HUES48 (cell line): Measurements from ENCODE around the gene ZFY.

Experiments used
- H3K27ac ChIP-seq: one replicate; pipeline ENCODE4 v1.7.0; 2013; ENCODE audit warnings: low read depth, low read length, inconsistent platforms
- H3K27me3 ChIP-seq: 2 replicates; pipeline ENCODE4 v1.6.1; 2013; ENCODE audit warnings: mild to moderate bottlenecking, low read length; ENCODE audit not compliant: control insufficient read depth, insufficient read depth
- H3K36me3 ChIP-seq: 2 replicates; pipeline ENCODE4 v1.6.1; 2013; ENCODE audit warnings: low read length; ENCODE audit not compliant: control insufficient read depth, insufficient read depth
- H3K4me1 ChIP-seq: 2 replicates; pipeline ENCODE4 v1.6.1; 2013; ENCODE audit warnings: mild to moderate bottlenecking, low read length; ENCODE audit not compliant: control insufficient read depth, insufficient read depth
- H3K4me3 ChIP-seq: 2 replicates; pipeline ENCODE4 v1.5.1; 2013; ENCODE audit warnings: mild to moderate bottlenecking, low read depth, low read length
- H3K9ac ChIP-seq: 2 replicates; pipeline ENCODE4 v1.6.1; 2013; ENCODE audit warnings: mild to moderate bottlenecking, low read depth, low read length, moderate library complexity
- H3K9me3 ChIP-seq: 2 replicates; pipeline ENCODE4 v1.6.1; 2013; ENCODE audit warnings: low read length; ENCODE audit not compliant: control insufficient read depth, insufficient read depth

Gene ZFY

DNA sequence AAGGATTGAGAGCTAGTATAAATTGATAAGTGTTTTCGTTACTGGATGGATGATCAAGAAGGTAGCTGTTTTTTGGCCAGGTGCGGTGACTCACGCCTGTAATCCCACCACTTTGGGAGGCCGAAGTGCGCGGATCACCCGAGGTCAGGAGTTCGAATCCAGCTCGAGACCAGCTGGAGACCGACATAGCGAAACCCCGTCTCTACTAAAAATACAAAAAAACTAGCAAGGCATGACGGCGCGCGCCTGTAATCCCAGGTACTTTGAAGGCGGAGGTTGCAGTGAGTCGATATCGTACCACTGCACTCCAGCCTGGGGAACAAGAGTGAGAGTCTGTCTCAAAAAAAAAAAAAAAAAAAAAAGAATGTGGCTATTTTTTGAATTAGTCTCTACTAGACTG lies 2.0 kb downstream of the ZFY start:
- no peaks in the 10 kb centered on the region for H3K9me3 ChIP-seq
- H3K36me3 ChIP-seq, result no peaks in the 10 kb centered on the region
- H3K4me1 ChIP-seq, result no peaks in the 10 kb centered on the region
- H3K4me3 ChIP-seq, result no peak overlapping the region
- no peak overlapping the region for H3K9ac ChIP-seq
- no peak overlapping the region for H3K27ac ChIP-seq
- H3K27me3 ChIP-seq, result no peaks in the 10 kb centered on the region

DNA sequence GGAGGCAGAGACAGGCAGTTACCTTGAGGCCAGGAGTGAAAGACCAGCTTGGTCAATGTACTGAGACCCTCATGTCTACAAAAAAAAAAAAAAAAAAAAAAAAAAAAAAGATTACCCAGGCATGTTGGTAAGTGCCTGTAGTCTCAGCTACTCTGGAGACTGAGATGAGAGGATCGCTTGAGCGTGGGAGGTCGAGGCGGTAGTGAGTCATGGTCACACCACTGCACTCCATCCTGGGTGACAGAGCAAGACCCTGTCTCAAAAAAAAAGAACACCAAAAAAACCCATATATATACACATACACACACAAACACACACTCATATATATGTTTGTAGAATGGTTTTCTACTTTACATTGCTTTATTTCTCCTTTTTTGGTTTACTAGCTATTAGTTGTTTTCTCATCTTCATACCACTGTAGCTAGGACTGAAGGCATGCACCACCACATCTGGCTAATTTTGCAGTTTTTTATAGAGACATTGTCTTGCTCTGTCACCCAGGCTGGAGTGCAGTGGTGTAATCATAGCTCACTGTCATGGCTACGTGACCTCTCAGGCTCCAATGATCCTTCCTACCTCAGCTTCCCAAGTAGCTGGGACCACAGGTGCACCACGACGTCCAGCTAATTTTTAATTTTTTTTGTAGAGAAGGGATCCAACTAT lies 14.5 kb downstream of the ZFY start:
- Histone ChIP-seq H3K27ac (no peak overlapping the region), H3K9ac (no peak overlapping the region), H3K4me3 (no peak overlapping the region), H3K36me3 (no peaks in the 10 kb centered on the region), H3K4me1 (no peaks in the 10 kb centered on the region), H3K9me3 (no peaks in the 10 kb centered on the region), H3K27me3 (no peaks in the 10 kb centered on the region)

DNA sequence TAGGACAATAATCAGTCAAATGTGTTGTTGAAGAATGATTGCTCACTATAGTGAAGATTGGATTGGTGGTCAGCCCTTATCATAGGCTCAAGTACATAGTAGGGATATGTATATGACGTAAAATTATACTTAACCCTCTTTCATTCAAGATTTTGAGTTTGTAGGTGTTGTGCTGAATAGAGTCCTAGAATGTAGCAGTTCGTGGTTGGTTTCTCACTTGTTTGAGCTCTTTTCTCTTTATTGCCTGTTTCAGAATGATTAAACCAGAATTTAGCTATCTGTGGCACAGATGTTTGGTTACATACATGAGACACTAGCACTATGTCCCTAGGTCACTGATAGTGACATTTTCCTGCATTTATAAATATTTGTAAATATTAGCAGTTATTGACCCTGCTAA lies 15.5 kb downstream of the ZFY start:
- Histone ChIP-seq H3K4me3 (no peak overlapping the region), H3K36me3 (no peaks in the 10 kb centered on the region), H3K4me1 (no peaks in the 10 kb centered on the region), H3K9me3 (no peaks in the 10 kb centered on the region), H3K27ac (no peak overlapping the region), H3K9ac (no peak overlapping the region), H3K27me3 (no peaks in the 10 kb centered on the region)

DNA sequence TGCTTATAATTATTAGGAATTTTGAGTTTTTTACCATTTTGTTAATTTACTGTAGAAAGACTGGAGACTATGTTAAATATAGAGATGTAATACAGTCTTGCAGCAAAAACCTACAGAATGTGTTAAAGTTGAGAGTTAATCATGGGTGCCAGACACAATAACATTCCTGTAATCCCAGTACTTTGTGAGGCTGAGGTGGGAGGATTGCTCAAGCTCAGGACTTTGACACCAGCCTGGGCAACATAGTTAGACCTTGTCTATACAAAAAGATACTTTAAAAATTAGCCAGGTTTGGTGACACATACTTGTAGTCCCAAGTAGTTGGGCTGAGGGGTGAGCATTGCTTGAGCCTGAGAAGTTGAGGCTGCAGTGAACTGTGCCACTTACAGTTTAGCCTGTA lies 17.7 kb downstream of the ZFY start:
- no peaks in the 10 kb centered on the region for H3K27me3 ChIP-seq
- no peak overlapping the region for H3K4me3 ChIP-seq
- H3K9ac ChIP-seq, result no peak overlapping the region
- no peaks in the 10 kb centered on the region for H3K9me3 ChIP-seq
- H3K36me3 ChIP-seq, result no peaks in the 10 kb centered on the region
- no peaks in the 10 kb centered on the region for H3K4me1 ChIP-seq
- no peak overlapping the region for H3K27ac ChIP-seq

DNA sequence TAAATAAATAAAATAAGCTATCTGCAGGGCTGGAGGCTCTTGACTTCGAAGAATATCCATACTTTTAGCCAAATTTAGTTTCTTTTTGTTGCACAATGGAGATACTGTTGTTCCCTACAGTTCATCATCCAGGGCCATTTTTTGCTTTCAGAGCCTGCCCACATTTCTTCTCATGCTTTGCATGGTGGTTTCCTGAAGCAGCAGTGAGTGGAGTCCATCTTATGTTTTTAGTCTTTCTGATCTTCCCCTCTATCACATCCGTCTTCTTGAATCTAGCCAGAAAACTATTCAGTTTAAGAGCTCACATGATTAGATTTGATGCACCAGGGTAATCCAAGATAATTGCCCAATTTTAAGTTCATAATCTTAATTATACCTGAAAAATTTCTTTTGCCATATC lies 19.6 kb downstream of the ZFY start:
- Histone ChIP-seq H3K27ac (no peak overlapping the region), H3K9me3 (no peaks in the 10 kb centered on the region), H3K4me3 (no peak overlapping the region), H3K36me3 (no peaks in the 10 kb centered on the region), H3K27me3 (no peaks in the 10 kb centered on the region), H3K4me1 (no peaks in the 10 kb centered on the region), H3K9ac (no peak overlapping the region)

DNA sequence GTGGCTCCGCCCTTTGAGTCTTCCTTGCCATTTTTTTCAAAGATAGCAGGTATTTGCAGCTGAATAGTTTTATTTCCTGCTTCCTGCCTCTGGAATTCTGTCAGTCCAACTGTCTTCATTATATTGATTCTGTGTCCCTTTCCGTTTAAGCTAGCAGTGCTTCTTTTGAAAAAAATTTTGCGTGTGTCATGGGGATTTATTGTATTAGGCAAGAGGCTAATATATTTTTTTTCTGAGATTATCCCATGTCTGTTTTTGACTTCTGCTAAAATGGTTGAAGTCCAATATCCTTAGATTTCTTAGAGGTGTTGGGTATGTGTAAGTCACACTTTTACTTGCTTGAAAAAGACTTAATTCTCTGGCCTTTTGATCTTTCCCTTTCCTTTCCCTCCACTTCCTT lies 20.4 kb downstream of the ZFY start:
- H3K9me3 ChIP-seq, result no peaks in the 10 kb centered on the region
- no peaks in the 10 kb centered on the region for H3K36me3 ChIP-seq

DNA sequence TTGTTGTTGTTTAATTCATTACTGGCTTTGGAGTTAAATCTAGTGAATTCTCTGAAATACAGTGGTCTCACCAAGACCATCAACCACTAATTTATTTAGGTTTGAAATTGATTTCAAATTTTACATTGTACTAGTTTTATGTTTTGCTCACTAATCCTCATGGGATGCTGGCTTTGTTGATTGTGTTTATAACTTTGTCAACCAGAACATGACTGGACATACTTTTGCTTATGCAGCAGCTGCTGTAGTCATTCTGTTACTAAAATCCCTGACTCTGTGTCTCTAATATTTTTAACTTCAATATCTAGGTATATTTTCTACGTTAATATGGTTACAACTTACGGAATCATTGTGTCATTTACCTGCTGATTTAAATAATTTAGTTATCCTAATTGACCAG lies 26.9 kb downstream of the ZFY start:
- no peaks in the 10 kb centered on the region for H3K27me3 ChIP-seq
- no peaks in the 10 kb centered on the region for H3K9me3 ChIP-seq
- H3K4me3 ChIP-seq, result no peak overlapping the region
- H3K4me1 ChIP-seq, result no peaks in the 10 kb centered on the region
- no peaks in the 10 kb centered on the region for H3K36me3 ChIP-seq
- no peak overlapping the region for H3K27ac ChIP-seq
- no peak overlapping the region for H3K9ac ChIP-seq

More for the DNA sequence above, 20.4 kb downstream of the ZFY start:
- no peaks in the 10 kb centered on the region for H3K4me1 ChIP-seq
- no peak overlapping the region for H3K27ac ChIP-seq
- H3K27me3 ChIP-seq, result no peaks in the 10 kb centered on the region
- no peak overlapping the region for H3K9ac ChIP-seq
- no peak overlapping the region for H3K4me3 ChIP-seq

DNA sequence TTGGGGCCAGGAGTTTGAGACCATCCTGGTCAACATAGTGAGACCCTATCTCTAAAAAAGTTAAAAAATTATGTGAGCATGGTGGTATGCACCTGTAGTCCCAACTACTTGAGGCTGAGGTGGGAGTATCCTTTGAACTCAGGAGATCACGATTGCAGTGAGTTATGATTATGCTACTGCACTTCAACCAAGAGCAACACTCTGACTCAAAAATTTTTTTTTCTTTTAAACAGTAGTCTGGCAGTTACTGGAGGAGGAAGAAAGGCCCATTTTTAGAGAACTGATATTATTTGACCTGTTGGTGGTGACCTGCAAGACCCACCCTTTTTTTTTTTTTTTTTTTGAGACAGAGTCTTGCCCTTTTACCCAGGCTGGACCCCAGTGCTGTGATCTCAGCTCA lies 29.6 kb downstream of the ZFY start:
- no peak overlapping the region for H3K27ac ChIP-seq
- H3K9ac ChIP-seq, result no peak overlapping the region
- no peaks in the 10 kb centered on the region for H3K27me3 ChIP-seq
- H3K36me3 ChIP-seq, result no peaks in the 10 kb centered on the region
- no peaks in the 10 kb centered on the region for H3K4me1 ChIP-seq
- no peak overlapping the region for H3K4me3 ChIP-seq
- H3K9me3 ChIP-seq, result no peaks in the 10 kb centered on the region

DNA sequence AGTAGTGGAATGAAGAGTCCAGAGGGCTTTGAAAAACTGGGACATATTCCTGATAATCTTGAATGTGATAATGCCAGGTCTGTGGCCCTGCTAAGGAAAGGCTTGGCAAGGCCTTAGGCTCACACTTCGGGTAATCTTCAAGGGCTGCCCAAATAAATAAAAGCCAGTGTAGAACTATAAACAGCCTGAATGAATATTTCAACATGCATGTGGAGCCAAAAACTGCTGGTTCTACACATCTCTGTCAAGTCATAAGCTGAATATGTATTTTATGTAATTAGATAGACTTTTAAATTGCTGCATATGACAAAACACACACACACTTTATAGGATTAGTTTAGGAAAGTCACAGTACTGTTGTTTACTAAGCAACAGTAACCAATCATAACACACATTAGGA lies 30.4 kb downstream of the ZFY start:
- Histone ChIP-seq H3K4me3 (no peak overlapping the region), H3K4me1 (no peaks in the 10 kb centered on the region), H3K9me3 (no peaks in the 10 kb centered on the region), H3K27me3 (no peaks in the 10 kb centered on the region), H3K9ac (no peak overlapping the region), H3K27ac (no peak overlapping the region), H3K36me3 (no peaks in the 10 kb centered on the region)

DNA sequence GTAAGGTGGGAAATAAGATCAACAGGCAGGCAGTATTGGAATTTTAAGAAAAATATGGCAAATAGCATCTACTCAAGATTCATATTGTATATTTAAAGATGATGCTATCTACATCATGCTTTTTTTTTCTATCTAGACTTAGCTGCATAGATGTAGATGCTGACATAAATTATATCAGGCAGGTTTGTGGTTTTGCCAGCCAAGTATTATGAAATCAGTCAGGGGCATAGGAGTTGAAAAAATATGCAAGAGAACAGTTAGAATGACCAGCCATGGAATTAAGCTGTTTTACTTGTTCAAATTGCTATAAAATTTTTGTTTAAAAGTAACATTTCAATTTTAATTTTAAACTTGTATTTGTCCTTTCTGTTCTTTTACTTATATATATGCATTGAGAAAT lies 34.4 kb downstream of the ZFY start:
- Histone ChIP-seq H3K9ac (no peak overlapping the region), H3K9me3 (no peaks in the 10 kb centered on the region), H3K4me1 (no peaks in the 10 kb centered on the region), H3K36me3 (no peaks in the 10 kb centered on the region), H3K27ac (no peak overlapping the region), H3K27me3 (no peaks in the 10 kb centered on the region), H3K4me3 (no peak overlapping the region)

DNA sequence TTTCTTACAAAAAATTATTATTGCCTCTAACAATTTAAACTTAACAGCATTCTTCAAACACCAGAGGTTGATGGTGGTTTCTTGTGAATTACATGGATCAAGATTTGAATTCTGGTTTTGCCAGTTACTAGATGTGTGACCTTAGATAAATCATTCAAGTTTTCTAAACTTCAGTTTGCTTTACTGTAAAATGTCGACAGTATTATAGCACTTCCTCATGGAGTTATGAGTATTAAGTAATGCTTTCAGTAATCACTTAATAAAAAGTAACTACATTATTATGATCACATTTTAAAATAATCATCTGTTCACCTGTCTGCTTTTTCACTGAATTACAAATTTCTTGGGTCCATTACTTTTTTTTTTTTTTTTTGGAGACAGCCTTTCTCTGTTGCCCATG lies 37.5 kb downstream of the ZFY start:
- no peaks in the 10 kb centered on the region for H3K36me3 ChIP-seq
- no peak overlapping the region for H3K4me3 ChIP-seq
- H3K27ac ChIP-seq, result no peak overlapping the region
- no peaks in the 10 kb centered on the region for H3K27me3 ChIP-seq
- no peaks in the 10 kb centered on the region for H3K9me3 ChIP-seq
- no peaks in the 10 kb centered on the region for H3K4me1 ChIP-seq
- H3K9ac ChIP-seq, result no peak overlapping the region
